ENCODE results near the gene IRAK1. TPM values are rescaled to one million over a fixed set of nuclear protein-coding genes. Genes with fewer than 3 reads are reported as not detected.

IRAK1 gene
- total RNA-seq, 2 experiments from 2014 or later: 118 to 122 TPM

DNA sequence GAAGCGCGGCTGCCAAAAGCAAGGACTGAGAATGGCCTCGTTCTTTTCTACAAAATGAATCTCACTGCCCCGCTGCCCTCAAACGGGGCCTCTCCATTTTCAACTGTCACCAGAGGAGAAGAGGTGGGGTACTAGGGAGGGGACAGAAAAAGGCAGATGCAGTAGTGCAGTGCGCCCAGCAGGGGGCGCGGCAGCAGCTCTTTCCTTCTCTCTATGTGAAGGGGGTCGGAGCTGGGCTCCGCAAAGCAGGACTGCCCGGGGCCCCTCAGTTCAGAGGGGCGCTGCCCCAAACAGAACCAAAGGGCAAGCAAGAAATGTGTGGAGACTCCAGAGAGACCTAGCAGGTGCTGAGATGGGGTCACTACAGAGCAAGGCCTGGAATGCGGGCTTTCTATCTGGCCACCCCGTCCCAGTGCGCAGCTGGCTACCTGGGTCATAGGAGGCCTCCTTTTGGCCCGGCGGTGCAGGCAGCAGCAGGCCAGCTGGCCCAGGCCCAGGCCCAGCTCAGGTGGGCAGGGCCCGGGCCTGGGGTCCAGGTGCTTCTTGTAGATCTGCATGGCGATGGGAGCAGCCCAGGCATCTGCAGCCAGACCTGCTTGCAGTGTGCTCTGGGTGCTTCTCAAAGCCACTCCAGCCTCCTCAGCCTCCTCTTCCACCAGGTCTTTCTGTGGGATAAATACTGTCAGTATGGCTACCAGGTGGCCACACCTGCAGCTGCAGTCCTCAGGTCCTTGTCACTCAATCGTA lies 5.9 kb downstream of the IRAK1 start:
- peaks cover 23% of the 10 kb centered on the region for H3K4me1 Mint-ChIP-seq
- ChIA-PET CTCF (interaction anchor here (0.5 to 2.6 kb wide), 16 partner anchors 8 to 362 kb away, joined by 3 to 11 read pairs (median 4); no protein-coding TSS in a partner anchor), POLR2A (interaction anchor here (1.0 to 2.8 kb wide), 4 partner anchors 11 to 360 kb away, joined by 3 to 18 read pairs (median 6); no protein-coding TSS in a partner anchor)
- H3K27me3 Mint-ChIP-seq: no peaks in the 10 kb centered on the region
- peaks cover 46% of the 10 kb centered on the region for H3K36me3 Mint-ChIP-seq (ENCODE audit: low read depth)
- H3K9me3 Mint-ChIP-seq: no peaks in the 10 kb centered on the region
- DNase-seq: peak; percentile 47
- no peak overlapping the region for H3K4me3 Mint-ChIP-seq
- H3K27ac Mint-ChIP-seq: peak overlapping the region; percentile 14

DNA sequence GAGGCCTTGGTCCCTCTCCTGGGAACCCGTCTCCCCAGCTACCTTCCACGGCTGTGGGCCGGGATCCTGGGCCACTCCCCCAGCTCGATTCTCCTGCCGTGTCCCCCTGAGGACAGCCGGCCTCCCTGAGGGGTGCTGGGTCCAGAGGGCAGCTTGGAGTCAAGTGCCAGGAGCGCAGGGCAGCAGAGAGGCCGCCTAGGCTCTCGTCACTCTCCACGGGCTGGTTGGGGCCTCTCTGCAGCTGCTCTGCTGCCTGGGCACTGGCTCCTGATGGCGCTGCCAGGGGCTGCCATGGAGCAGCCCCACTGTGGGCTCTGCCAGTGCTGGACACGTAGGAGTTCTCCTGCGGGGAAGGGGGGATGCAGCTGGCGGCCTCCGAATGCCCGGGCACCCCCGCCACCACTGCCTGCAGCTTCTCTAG lies 6.7 kb downstream of the IRAK1 start:
- Mint-ChIP-seq H3K36me3 (ENCODE audit: low read depth) (peaks cover 49% of the 10 kb centered on the region), H3K9me3 (no peaks in the 10 kb centered on the region), H3K27ac (no peak overlapping the region), H3K4me3 (no peak overlapping the region), H3K4me1 (peaks cover 25% of the 10 kb centered on the region), H3K27me3 (no peaks in the 10 kb centered on the region)
- DNase-seq: no peak
- POLR2A ChIA-PET: interaction anchor here (0.9 to 2.8 kb wide), 6 partner anchors 10 to 360 kb away, joined by 3 to 18 read pairs (median 4); partner anchors contain the start of gene HCFC1
- CTCF ChIA-PET: interaction anchor here (0.6 to 2.6 kb wide), 15 partner anchors 9 to 360 kb away, joined by 3 to 11 read pairs (median 4); partner anchors contain the start of gene HCFC1

DNA sequence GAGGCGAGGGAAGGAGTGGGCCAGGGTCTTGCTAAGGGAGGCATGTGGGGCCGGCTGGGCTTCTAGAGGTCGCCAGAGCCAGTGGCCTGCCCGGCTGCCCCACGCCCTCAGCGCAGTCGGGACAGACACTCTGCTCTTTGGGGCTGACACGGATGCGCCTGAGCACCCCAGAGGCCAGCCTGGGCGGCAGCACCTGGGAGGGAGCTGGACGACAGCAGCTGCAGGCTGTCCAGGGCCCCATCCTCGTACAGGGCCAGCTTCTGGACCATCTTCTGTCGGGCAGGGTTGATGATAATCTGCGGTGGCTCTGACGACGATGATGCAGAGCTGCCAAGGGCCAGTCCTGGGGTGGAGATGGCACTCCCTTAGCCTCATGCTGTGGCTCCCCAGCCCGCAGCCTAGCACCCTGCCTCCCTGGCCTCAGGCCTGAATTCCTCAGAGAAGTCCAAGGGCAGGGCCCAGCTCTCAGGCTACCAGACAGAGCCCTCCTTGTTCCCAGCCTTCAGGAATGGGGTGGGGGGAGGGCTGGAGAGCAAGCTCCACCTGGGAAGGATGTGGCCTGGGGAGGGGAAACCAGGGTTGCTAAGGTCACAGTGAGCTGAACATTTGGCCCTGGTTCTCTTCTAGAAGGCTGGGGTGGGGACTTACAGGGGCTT lies 7.2 kb downstream of the IRAK1 start:
- Mint-ChIP-seq H3K9me3 (no peaks in the 10 kb centered on the region), H3K4me3 (no peak overlapping the region), H3K36me3 (ENCODE audit: low read depth) (peaks cover 52% of the 10 kb centered on the region), H3K27ac (no peak overlapping the region), H3K27me3 (no peaks in the 10 kb centered on the region), H3K4me1 (peaks cover 25% of the 10 kb centered on the region)
- ChIA-PET POLR2A (interaction anchor here (0.9 to 2.8 kb wide), 5 partner anchors 9 to 361 kb away, joined by 3 to 18 read pairs (median 4); partner anchors contain the start of gene HCFC1), CTCF (interaction anchor here (0.6 to 2.6 kb wide), 9 partner anchors 8 to 190 kb away, joined by 3 to 11 read pairs (median 4); partner anchors contain the start of gene HCFC1)
- no peak for DNase-seq

DNA sequence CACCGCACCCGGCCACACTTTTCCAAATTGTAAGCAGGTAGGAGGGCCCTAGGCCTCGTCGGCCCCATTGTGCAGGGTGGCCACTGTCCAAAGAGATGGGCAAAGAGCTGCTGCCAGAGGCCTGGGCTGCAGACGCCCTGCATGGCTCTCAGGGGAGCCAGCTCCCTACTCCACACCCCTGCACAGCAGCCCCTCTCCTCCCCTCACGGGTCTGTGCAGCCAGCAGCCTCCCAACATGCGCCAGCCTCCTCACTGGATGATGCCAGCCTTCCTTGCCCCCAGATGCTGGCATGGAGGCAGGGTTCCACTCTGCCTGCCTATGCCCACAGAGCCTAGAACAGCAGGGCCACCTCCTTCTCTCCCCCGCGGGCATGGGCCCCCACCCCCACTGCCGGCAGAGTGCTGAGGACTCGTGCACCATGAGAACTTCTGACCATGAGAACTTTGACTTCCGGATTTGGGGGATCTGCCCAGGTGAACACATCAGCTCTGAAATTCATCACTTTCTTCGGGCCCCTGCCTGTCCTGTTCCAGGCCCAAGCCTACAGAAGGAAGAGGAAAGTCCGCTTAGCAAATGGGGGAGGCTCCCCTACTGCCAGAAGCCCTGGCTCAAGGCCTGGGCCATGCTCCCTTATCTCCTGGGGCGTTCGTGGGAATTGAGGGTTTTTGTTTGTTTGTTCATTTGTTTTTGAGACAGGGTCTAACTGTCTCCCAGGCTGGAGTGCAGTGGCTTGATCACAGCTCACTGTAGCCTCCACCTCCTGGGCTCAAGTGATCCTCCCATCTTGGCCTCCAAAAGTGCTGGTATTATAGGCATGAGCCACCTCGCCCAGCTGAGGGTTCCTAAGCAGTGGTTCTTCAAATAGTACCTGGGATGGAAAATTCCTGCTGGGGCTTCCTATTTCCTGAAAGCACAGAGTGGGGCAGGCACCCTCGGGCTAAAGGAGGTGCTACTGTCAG lies 8.0 kb downstream of the IRAK1 start:
- CTCF ChIA-PET: interaction anchor here (0.8 to 2.4 kb wide), 4 partner anchors 40 to 123 kb away, joined by 3 to 9 read pairs (median 4); partner anchors contain the start of gene HCFC1
- no peaks in the 10 kb centered on the region for H3K9me3 Mint-ChIP-seq
- H3K4me1 Mint-ChIP-seq: peaks cover 25% of the 10 kb centered on the region
- H3K36me3 Mint-ChIP-seq (ENCODE audit: low read depth): peaks cover 53% of the 10 kb centered on the region
- no peak overlapping the region for H3K4me3 Mint-ChIP-seq
- POLR2A ChIA-PET: interaction anchor here (2.5 to 2.8 kb wide), 2 partner anchors 9 to 31 kb away, joined by 8 to 18 read pairs; no protein-coding TSS in a partner anchor
- DNase-seq: no peak
- no peaks in the 10 kb centered on the region for H3K27me3 Mint-ChIP-seq
- peak overlapping the region; percentile 21 for H3K27ac Mint-ChIP-seq

DNA sequence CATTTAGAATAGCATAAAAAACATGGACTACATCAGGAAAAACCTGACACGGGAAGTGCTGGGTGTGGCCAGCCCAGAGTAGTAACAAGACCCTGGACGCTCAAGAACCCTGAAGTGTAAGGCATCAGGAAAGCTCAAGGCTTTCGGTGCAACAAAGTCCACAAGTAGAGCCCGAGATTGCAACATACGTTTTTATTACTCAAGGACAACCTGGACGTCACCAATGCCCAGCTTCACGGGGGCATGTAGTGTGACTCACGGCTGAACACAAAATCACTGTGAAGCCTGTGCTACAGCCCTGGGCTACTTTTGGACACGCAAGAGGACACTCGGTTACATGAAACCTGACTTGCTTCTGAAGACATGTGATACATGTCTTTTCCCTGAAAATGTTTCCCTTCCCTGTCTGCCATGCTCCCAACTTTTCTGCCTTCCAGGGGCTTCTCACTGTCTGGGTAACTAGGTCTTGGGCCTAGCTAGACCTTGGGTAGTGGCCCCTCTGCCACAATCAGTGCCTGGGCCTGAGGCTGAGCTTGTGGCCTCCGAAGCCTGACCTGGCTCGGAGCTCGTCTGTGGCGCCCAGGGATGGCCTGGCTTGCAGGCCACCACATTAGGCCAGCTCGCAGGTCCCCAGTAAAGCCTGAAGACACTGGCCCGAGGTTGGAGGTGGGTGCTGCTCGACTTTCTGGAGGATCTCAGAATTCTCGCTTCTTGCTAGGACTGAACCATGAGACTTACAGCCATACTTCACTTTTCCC lies 9.2 kb downstream of the IRAK1 start:
- H3K4me3 Mint-ChIP-seq: no peak overlapping the region
- peaks cover 54% of the 10 kb centered on the region for H3K36me3 Mint-ChIP-seq (ENCODE audit: low read depth)
- no peak for DNase-seq
- H3K9me3 Mint-ChIP-seq: no peaks in the 10 kb centered on the region
- H3K27me3 Mint-ChIP-seq: no peaks in the 10 kb centered on the region
- POLR2A ChIA-PET: interaction anchor here (0.6 to 1.2 kb wide), 3 partner anchors 9 to 28 kb away, joined by 3 read pairs; partner anchors contain the start of gene IRAK1
- peaks cover 19% of the 10 kb centered on the region for H3K4me1 Mint-ChIP-seq
- no peak overlapping the region for H3K27ac Mint-ChIP-seq
- CTCF ChIA-PET: interaction anchor here (0.7 kb wide), 1 partner anchor 298 kb away, joined by 4 read pairs; no protein-coding TSS in a partner anchor

DNA sequence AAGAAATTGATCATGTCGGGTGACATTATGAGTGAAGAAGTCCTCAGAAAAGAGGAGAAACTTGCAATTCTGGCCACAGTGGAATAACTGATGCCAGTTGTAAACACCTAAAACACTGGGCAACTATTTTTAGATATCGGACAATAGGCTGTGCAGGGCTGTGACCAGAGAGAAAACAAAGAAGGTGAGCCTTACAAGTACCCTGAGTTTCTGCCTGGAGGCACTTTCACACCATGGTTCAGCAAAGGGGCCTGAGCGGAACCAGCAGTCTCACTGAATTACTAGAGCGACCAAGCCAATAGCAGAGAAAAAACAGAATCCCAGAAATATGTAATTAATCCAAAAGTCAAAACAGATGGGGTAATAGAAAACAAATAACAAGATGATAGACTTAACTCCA lies 11.2 kb downstream of the IRAK1 start:
- Mint-ChIP-seq H3K4me1 (peaks cover 13% of the 10 kb centered on the region), H3K27ac (no peak overlapping the region), H3K27me3 (no peaks in the 10 kb centered on the region), H3K36me3 (ENCODE audit: low read depth) (peaks cover 46% of the 10 kb centered on the region), H3K9me3 (no peaks in the 10 kb centered on the region), H3K4me3 (no peak overlapping the region)
- ChIA-PET POLR2A (interaction anchor here (0.7 kb wide), 1 partner anchor 12 kb away, joined by 3 read pairs; no protein-coding TSS in a partner anchor), CTCF (no interaction called here)
- no peak for DNase-seq

DNA sequence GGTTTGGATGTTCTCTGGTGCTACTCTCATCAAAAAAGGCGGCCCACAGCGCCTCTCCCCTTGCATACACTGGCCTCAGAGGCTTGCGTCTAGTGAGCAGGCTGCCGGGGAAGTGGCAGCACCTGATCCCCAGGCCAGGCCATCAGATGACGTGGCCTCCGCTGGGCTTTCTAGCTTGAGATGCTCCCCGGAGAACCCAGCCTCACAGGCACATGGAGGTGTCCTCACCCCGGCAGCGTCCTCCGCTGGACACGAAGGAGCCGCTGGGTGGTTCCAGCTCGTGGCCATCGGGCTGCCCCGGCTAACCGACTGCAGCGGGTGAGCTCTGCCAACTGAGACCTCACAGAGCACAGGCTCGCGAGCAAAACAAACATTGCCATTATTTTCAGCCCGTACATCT lies 12.8 kb downstream of the IRAK1 start:
- Mint-ChIP-seq H3K36me3 (ENCODE audit: low read depth) (peaks cover 44% of the 10 kb centered on the region), H3K27ac (no peak overlapping the region), H3K9me3 (no peaks in the 10 kb centered on the region), H3K27me3 (no peaks in the 10 kb centered on the region), H3K4me1 (peaks cover 23% of the 10 kb centered on the region), H3K4me3 (no peak overlapping the region)
- ChIA-PET CTCF (no interaction called here), POLR2A (interaction anchor here (1.2 kb wide), 1 partner anchor 40 kb away, joined by 5 read pairs; no protein-coding TSS in a partner anchor)
- DNase-seq: no peak

DNA sequence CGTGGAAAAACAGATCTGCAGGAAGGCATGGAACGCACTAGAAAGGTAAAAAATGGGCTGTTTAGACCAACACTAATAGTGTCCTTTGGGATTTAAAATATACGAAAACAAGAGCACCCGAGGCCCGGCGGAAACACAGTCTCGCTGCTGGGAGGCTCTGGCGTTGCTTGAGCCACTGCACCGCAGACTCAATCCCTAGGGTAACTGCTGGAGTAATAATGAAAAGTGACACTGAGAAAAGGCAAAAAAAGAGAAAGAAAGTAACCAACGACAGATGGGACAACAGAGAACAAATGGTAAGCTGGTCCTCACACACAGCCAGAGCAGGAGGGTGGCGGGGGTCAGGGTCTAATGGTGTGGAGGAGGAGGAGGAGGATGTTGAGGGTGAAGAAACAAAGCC lies 15.4 kb downstream of the IRAK1 start:
- peak overlapping the region; percentile 42 for H3K27ac Mint-ChIP-seq
- POLR2A ChIA-PET: interaction anchor here (3.1 kb wide), 1 partner anchor 9 kb away, joined by 18 read pairs; no protein-coding TSS in a partner anchor
- no peaks in the 10 kb centered on the region for H3K27me3 Mint-ChIP-seq
- peaks cover 29% of the 10 kb centered on the region for H3K36me3 Mint-ChIP-seq (ENCODE audit: low read depth)
- CTCF ChIA-PET: interaction anchor here (1.8 kb wide), 1 partner anchor 9 kb away, joined by 11 read pairs; no protein-coding TSS in a partner anchor
- peaks cover 26% of the 10 kb centered on the region for H3K4me1 Mint-ChIP-seq
- H3K9me3 Mint-ChIP-seq: no peaks in the 10 kb centered on the region
- H3K4me3 Mint-ChIP-seq: no peak overlapping the region
- DNase-seq: no peak

DNA sequence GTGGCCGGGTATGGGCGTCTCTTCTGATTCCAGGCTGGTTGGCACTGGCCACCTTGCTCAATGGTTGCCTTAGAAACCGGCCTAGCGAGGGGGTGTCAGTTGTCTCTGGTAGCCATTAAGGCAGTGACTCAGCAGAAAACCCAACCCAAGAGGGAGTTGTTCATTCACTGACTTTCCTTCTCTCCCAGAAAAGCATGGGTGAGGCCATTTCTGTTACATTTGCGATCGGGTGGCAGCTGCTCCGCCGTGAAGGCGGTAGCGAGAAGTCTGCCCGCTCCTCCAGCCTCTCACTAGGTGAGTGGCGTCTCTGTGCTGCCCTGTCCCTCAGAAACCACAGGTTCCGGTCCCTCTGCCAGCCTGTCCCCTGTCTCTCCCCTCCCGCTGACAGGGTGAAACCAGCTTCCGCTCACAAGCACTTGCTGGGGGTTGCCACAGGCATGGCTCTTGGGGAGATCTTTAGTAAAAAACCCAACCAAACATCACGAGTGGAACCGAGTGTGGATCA lies 17.4 kb downstream of the IRAK1 start:
- no peaks in the 10 kb centered on the region for H3K27me3 Mint-ChIP-seq
- peaks cover 22% of the 10 kb centered on the region for H3K4me1 Mint-ChIP-seq
- H3K4me3 Mint-ChIP-seq: peak overlapping the region; percentile 59
- ChIA-PET POLR2A (interaction anchor here (0.7 to 3.1 kb wide), 15 partner anchors 10 to 121 kb away, joined by 3 to 18 read pairs (median 4); partner anchors contain the start of genes IRAK1 and TMEM187), CTCF (interaction anchor here (1.2 to 1.7 kb wide), 3 partner anchors 12 to 21 kb away, joined by 3 to 8 read pairs (median 4); no protein-coding TSS in a partner anchor)
- H3K9me3 Mint-ChIP-seq: no peaks in the 10 kb centered on the region
- peaks cover 17% of the 10 kb centered on the region for H3K36me3 Mint-ChIP-seq (ENCODE audit: low read depth)
- H3K27ac Mint-ChIP-seq: peak overlapping the region; percentile 90
- peak; percentile 68 for DNase-seq

DNA sequence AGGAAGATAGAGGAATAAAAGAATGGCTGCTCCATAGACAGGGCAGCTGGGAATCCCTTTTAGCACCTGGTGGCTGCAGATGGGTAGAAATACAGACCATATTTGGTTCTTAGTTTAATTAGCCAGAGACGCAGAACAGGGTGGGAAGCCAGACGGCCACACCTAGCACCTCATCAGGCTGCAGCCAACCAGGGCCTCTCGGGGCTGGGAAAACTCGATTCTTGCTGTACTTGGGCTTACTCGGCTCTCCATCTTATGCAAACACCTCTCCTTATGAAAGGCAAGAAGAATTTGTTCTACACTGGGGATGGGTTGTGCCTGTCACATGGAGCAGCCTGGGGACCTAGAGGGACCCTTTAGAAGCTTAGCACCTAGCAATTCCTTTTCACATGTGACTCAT lies 19.7 kb downstream of the IRAK1 start:
- no peak for DNase-seq
- Mint-ChIP-seq H3K4me1 (peaks cover 22% of the 10 kb centered on the region), H3K4me3 (no peak overlapping the region), H3K27ac (no peak overlapping the region), H3K9me3 (no peaks in the 10 kb centered on the region), H3K36me3 (ENCODE audit: low read depth) (peaks cover 6% of the 10 kb centered on the region), H3K27me3 (no peaks in the 10 kb centered on the region)
- ChIA-PET CTCF (interaction anchor here (0.6 kb wide), 1 partner anchor 13 kb away, joined by 5 read pairs; no protein-coding TSS in a partner anchor), POLR2A (no interaction called here)

DNA sequence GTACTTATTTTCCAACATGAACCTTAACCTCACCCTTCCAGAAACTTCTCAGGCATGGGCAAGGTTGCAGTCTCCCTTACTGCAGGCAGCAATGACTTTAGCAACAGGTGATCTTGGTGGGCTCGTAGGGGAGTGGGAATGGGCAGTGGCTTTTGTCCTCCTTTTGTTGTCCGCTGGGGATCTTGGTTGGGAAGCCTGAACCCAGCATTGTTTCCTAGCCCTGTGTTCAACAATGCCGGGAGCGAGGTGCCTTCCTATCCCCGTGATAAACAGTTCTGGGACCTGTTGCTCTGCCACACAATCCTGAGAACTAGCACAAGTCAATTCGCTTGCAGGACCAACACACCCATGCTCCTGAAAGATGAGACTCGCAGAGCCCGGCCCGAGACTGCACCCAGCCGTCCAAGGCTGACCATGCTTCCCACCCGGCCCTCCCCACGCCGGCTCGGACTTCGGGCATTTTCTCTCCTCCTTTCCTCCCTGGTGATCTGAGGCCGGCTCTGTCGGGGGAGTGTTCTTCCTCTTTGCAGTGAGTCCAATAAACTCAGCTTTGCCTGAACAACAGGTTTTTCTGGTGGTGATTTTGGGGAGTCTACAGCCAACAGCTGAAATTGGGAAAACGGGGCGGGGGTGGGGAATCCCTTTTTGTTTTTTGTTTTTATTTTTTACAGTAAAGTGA lies 20.2 kb downstream of the IRAK1 start:
- Mint-ChIP-seq H3K36me3 (ENCODE audit: low read depth) (peaks cover 3% of the 10 kb centered on the region), H3K9me3 (no peaks in the 10 kb centered on the region), H3K4me3 (no peak overlapping the region), H3K27me3 (no peaks in the 10 kb centered on the region), H3K27ac (no peak overlapping the region), H3K4me1 (peaks cover 22% of the 10 kb centered on the region)
- ChIA-PET POLR2A (no interaction called here), CTCF (interaction anchor here (0.6 kb wide), 1 partner anchor 13 kb away, joined by 5 read pairs; no protein-coding TSS in a partner anchor)
- no peak for DNase-seq
